Measurements from ENCODE around the gene ALKBH6.

- TF ChIP-seq CTCF (IDR thresholded peaks at IDR 0.05; ENCODE audit: low read length) (no peak), EZH2 (IDR thresholded peaks at IDR 0.05; ENCODE audit: borderline replicate concordance, low read length) (no peak)
Observed at GRCh38 chr19:35990771-35991730, 23.0 kb downstream of the ALKBH6 start.

Measured in OCI-LY1 (cell line).